HK-2 (cell line): Measurements from ENCODE around the gene SUFU.

ENCODE experiments used
- DNase-seq: peaks from one replicate; pipeline ENCODE4 v3.0.0-alpha.2; 2018; ENCODE audit not compliant: unreplicated experiment

Gene SUFU

DNA sequence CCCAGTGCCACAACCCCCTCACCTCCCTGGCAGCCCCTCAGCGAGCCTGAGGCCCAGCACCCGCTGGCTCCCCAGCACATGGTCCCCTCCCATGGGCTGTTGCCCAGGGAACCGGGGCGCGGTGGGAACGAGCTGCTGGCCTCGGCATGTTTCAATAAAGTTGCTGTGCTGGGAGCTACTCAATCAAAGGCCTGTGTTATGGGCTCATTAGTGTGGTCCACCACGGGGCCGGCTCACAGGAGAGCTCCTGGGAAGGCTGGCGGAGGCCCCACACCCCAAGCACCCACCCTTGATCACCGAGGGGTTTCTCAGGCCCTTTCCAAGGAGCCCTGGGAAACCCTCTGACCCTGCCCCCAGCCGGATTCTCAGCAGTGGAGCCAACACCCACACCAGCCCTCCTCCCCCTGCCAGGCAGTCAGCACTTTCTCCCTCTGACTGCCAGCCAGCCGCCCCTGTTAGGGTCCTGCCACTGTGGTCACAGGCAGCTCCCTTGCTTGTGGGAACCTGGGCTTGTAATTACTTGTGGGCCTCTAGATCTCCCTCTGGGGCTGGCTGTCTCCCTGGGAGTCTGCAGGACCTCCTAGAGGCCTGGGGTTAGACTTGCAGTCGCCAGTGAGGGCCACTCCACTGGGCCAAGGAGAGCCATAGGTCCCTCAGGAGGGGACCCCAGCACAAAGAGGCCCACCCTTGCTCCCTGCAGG is 115.7 kb downstream of the SUFU start:
- DNase-seq, result no peak

DNA sequence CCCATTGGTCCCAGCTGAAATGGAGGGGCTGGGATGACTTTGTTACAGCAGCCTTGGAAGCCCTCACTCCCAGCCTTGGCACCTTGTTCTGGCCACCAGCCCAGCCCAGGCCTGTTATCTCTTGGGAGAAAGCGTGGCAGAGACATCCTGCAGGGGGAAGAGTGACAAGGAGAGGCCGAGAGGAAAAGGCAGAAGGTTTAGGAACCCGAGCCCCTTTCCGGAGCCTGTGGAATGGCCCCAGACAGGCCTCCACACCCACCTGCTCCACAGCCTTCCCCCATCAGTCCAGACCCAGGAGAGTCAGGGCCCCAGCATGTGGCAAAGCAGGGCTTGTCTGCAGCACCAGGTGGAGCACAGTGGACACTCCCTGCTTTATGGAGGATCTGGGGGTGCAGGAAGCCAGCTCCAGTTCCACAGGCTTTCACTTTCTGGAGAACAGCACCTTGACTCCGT is 116.4 kb downstream of the SUFU start:
- no peak for DNase-seq

DNA sequence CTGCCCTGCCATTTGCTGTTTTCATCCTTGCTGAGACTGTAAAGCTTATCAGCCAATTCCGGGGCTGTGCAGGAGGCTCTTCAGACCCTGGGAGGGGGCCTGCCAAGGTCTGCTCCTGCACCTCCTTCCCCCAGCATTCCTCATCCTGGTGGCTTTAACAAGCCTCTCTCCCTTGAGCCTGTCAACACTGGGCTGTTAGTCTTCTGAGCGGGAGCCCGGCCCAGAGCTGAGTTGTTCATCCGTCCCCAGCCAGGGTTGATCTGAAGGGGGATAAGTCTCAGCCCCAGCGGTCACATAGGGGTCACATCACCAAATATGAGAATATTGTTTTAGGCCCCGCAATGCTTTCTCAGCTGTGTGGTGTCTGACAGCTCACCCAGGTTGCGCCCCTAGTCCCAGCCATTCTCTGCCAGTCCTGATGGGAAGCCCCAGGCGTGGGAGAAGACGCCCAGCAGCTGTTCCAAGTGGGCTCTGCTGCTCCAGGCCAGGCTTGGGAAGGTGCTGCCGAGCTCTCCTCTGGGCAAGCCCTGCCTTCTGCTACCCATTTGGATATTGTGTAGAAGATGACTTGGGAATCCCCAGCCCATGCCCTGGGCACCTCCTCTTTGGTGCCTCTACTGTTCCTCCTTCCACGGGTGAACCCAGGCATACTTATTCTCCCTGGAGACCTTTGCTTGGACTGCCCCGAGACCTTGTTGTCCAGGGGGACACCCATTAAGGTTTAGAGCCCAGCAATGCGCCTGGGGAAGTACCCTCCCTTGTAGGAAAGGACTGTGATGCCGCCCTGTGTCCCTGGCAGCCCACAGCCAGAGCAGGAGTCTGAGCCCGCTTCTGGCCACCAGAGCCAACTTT is 117.0 kb downstream of the SUFU start:
- DNase-seq, result no peak

DNA sequence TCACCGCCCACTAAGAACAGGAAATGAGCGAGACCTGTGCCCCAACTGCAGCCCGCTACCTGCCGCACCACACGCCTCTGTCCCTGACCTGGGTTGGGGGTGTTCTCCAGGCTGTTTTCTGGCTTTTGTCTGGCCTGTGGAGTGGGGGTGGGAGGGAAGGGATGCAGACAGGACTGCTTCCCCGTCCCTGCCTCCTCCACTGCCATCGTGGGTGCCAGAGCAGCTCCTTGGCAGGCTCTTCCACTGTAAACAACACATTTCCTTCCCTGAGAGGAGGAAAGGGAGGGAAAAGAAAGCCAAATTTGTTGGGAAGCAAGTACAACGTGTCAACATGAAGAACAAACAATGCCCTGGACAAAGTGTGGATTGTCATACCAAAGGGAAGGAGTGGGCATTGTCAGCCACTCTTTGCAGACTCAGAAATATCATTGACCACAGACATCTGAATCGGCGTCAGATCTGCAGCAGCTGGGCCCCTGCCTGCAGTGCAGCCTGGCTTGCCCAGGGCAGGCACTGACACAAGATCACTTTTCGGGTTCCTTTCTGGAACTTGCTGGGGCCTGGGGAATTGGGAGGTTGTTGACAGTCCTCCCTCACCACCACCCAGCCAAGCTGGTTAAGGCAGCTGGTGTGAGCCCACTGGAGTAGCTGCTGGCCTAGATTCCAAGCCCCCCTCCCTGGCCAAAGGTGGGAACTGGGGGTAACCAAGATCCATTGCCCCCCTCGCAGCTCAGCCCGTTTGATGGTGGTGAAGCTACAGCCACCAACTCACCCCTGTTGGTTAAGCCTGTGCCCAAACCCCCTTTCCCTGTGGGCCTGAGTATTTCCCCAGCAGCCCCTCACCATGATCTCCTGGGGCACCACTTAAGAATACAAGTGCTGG is 117.9 kb downstream of the SUFU start:
- DNase-seq, result no peak

DNA sequence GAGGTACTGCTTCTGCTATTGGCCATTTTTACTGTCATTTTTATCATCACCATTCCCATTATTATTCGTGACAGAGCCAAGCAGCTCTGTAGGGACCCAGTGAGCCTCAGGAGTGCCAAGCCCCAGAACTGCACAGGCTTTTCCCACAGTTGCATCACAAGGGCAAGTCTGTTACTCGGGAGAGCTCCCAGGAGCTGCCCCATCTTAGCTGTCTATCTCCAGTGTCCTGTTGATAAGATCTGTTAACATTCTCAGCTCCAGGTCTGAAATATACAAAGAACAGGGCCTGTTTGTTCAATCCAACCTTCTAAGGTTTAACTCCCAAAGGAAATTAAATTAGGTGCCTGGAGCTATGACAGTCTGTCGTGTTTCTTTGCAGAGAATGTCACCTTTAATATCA is 120.3 kb downstream of the SUFU start:
- no peak for DNase-seq

DNA sequence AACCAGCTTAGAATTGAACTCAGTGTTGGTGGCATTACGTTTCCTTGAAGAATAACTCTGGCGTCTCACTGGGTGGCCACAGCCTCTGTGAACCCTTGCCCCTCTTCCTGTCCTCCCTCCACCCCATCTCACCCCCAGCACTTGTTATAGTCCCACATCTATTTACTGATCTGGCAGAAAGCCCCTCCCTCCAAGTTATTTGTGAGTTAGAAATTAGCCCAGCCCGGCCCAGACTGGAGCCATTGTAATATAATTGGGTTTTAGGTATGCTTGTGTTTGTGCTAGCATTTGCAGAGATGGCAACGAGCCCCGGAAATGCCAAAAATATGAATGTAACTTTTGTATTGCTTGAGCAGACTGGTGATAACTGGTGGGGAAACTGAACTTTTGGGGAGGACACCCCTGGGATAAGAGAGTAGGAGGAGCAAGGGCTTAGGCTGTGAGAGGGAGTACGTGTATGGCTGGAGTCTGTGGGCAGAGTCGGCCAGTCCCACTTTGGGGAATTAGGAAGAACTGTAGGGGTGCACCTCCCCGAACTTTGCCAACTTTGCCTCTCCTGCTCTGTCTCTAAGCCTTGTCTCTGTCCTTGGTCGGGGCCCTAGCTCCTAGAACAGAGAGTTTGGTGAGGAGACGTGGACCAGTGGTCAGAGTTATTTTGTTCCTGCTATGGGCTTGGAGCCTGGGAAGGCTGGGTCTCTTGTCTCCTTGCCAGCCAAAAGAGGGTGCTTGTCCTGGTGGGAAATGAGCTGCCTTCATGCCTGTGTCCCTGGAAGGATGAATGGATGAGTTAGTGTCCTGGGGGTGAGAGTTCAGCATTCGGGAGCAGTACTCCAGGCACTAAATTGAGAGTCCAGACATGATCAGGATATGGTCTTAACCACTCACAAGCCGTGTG is 121.2 kb downstream of the SUFU start:
- no peak for DNase-seq

DNA sequence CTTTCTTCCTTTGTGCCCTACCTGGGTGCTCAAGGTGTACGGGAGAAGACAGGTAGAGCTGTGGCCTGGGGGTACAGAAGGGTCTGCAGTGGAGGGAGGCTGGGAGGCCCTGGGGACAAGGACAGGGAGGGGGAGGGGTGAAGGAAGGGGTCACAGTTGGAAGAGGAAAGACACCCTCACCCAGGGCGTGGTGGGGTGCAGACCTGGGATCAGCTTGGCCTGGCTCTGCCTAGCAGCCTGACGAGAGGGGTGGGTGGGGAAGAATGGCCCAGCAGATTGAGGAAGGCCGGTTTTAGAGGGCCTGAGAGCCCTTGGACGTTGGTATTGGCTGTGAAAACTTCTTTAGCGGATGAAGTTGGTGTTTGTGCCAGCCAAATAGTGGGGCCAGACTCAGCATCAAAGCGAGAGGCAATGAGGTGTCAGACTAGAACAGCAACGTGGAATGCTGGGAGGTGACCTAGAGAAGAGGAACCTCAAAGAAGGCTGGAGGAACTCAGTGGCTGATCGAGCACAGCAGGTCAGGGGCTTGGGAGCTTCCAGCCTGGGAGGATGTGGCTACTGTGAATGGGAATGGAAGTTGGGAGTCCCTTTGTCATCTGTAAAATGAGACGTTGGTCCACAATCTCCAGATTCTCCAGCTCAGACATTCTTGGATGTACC is 122.4 kb downstream of the SUFU start:
- no peak for DNase-seq

DNA sequence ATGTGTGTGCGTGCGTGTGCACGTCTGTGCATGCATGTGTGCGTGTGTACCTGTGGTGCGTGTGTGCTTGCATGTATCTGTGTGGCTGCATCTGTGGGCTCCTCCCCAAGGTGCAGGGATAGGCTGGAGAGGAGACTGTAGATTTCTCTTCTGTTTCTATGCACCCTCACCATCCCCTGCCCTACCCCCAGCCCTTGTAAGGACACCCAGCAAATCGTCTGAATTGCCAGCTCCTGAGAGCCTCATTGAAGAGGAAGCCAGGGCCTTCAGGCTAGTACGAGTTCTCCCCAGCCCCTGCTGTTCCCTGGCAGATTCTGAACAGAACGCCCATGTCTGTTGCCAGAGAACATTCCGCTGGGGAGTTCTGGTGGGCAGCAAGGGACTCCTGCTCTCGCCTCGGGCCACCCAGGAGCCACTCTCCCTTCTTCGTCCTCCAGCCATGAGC is 123.5 kb downstream of the SUFU start:
- peak; percentile 43 for DNase-seq

DNA sequence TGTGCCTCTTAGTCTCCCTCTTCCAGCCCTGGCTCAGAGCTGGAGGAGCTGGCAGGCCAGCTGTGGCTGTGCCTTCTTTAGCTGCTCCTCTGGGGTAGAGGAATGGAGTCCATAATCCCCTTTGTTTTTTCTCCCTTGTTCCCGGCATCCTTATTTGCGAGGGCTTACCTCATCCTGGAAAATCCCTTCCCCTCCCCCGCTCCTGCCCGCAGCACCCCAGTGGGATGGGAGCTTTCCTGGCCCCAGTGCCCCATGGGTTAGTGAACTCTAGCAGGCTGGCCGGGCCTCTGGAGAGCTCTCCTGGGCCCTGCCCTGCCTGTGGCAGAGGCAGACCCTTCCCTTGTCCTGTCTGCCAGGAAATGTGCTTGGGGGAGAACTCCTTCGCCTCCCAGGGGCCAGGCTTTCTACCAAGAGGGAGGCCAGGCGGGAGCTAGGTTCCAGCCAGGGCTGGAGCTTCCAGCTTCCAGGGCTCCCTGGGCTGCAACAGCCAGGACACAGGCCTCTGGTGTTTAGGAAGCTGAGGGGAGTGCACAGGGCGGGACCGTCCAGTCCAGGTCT is 124.0 kb downstream of the SUFU start:
- DNase-seq, result peak; percentile 92

DNA sequence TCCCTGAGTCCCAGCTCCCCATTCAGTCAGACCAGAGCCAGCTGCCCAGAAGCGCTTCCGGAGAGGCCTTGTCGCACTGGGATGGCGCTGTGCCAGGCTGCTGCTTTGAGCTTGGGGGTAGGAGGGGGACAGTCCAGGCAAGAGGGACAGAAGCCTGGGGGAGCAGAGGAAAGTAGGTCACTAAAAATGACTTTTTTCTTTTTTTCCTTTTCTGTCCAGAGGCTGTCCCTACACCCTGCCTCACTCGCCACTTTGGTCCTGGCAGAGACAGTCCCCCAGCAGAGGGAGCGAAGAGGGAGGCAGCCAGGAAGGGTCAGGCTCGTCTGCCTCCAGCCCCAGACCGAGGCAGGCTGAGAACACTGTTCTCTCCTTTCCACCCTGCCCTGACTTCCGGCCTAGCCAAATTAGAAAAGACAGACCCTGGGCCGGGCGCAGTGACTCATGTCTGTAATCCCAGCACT is 124.7 kb downstream of the SUFU start:
- DNase-seq, result peak; percentile 84

DNA sequence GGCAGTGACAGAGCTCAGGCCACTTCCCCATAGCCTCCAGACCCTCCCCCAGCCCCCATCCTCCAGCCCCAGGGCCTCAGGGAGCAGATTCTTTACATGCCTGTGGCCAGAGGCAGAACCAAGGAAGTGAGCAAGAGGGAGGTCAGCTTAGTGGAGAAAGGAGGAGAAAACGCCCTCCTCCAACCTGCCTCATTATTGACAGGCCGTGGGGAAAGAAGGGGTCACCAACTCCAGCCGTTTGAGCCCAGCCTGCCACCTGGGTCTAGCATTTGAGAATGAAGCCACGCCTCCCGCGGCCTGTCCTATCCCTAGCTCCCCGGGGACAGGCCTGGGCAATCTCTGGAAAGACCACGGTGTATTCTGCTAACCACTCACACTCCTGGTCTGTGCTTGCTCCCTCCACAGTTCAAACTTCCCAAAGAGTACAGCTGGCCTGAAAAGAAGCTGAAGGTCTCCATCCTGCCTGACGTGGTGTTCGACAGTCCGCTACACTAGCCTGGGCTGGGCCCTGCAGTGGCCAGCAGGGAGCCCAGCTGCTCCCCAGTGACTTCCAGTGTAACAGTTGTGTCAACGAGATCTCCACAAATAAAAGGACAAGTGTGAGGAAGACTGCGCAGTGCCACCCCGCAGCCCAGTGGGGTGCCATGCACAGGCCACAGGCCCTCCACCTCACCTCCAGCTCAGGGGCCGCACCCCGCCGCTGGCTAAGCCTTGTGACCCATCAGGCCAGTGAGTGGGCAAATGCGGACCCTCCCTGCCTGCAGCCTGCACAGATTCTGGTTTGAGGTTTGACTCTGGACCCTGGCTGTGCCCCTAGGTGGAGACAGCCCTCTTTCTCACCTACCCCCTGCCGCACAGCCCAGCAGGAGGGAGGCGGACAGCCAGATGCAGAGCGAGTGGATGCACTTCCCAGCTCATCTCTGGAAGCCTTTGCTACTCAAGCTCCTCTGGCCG is 126.2 kb downstream of the SUFU start:
- DNase-seq, result peak; percentile 97

DNA sequence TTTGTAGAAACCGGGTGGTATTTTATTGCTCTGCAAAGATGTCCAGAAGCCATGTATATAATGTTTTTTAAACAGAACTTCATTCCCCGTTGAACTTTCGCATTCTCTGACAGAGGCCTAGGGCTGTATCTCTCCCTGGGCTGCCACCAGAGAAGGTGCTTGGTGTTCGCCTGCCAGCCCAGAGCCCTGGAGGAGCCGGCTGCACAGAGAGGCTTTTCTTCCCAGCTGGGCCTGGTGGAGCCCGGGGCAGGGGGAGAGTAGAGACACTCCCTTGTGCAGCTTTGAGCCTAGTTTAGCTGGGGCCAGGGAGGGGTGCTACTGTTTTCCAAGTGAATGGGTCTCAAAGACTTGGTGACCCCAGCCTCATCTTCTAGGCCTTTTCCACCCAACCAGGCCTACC is 126.9 kb downstream of the SUFU start:
- no peak for DNase-seq

DNA sequence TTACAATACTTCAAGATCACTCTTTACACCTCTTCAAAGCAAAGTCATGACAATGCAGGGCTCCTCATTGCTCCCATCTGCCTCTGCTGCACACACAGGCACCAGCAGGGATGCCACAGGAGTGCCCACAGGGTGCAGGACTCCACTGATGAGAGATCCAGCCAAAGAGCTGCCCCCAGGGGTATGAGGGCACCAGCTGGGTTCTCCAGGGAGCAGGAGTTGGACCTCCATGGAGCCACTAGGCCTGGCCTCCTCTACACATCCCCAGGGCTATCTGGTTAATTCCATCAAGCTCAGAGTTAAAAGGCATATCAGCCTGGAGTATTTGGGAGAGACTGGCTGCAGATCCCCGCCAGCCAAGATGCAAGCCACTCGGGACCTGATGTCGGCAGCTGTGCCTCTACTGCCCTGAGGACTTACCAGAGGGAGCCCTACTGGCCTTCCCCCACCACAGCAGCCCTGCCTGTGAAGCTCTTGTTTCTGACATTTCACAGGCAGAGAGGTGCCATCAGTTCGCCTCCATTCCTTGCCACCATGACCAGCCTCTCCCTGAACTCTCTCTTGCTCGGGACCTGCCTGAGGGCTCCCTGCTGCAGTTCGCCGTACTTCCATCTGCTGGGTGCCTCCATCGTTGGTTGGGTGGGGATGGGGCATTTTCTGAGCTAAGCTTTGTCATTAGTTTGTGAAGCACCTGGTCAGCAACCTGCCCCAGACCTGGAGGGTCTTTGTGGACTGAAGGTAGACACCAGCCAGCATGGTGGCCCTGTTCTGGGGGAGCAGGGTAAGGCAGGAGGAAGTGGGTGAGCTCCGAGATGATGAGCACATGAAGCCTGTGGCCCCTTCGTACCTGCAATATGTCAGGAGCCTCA is 128.0 kb downstream of the SUFU start:
- DNase-seq, result no peak

DNA sequence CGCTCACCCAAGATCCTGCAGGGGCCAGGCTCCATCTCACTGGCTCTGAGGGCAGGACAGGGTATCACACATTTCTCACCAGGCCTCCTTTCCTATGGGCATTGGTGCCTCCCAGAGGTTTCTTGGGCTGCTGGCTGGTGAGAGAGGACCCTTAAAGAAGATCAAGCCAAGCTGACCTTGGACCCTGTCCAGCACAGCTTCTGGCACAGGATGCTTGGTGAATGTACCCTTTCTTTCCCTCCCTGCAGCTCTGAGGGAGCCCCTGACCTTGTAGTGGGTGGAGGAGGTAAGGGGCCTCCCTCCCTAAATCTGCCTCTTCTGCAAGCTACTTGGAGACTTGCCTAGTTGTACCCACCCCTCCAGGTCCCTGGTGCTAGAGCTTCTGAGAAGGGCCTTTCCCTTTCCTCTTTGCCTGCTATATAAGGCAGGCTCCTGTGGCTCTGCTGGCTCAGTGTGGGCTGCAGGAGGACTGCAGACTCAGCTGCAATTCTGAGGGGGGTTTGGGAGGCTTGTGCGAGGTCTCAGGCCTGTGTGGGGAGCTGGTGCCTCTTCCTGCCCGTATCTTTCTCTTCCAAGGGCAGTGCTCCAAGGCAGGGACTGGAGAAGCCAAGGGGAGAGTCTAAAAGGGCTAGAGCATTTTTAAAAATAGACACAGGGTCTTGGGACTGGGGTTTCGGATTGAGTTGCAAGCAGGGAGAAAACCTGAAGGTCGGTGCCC is 128.8 kb downstream of the SUFU start:
- no peak for DNase-seq

DNA sequence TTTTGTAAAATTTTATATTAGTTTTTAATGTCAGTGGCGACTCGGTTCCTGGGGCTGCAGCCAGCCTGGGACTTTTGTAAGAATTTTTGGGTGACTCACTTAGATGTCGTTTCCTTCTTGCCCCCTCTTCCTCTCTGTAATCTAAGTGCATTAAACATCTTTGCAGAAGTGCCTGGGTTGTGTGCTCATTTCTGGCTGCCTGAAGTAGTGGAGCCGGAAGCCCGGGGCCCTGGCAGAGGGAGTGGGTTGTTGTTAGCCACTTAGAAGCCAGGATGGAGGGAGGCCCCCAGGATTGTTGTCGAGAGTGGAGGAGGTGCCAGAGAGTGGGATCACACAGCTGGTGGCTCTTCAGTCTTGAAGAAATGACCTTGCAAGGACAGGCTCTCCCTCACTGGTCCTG is 129.5 kb downstream of the SUFU start:
- no peak for DNase-seq

DNA sequence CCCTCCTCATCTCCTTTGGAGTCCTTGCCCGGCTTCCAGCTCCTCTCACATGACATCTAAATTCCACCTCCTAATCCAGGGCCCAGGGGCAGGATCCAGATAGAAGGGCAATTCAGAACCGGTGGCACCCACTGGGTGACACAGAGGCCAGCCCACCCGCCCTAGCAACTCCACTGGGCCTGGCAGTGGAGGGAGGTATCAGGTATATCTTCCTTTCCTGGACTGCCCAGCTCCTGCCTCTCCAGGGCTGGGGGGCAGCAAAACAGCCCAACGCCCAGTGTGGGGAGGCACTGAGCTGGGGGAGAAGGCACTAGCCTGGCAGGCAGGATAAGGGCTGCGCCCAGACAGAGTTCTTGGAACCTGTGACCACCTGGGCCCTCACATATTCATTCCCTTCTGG is 130.1 kb downstream of the SUFU start:
- no peak for DNase-seq

DNA sequence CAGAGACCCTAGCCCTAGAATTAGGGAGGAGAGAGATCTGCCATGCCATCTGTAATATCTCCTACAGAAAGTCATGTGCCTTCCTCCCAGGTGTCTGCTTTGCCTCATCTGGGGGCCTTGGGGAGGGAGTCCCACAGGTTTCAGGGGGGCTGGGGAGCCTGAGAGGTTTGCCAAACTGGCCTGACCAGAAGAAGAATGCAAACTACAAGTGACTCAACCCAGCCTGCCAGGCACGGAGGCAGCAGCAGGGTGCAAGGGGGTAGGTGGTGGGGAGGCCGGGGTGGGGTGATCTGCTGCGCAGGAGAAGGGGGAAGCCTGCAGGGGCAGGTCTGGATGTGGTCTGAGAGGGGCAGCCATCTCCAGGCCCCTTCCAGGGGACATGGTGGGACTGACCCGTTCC is 130.9 kb downstream of the SUFU start:
- no peak for DNase-seq
